Measurements from ENCODE around the gene SOX18.

DNA sequence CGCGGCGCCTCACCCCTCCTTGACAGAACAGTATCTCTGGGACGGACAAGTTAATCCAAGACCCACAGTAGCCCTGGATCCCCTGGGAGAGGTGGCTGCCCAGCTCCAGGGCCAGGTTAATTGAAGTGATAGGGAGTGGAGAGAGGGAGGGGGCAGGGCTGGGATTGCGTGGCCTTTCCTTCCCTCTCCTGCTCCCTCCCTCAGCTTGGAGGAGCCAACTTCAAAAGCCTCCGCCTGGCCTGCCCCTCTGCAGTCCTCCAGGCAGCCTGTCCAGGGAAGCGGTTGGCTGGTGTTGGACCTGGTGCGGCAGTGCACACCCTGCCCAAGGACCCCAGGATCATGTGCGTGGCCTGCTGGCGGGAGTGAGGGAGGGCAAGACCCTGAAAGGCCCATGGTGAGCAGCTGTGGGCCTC is 13.5 kb downstream of the SOX18 start, which contains the start of gene C20orf204:
- TF ChIP-seq, protein P1, sequence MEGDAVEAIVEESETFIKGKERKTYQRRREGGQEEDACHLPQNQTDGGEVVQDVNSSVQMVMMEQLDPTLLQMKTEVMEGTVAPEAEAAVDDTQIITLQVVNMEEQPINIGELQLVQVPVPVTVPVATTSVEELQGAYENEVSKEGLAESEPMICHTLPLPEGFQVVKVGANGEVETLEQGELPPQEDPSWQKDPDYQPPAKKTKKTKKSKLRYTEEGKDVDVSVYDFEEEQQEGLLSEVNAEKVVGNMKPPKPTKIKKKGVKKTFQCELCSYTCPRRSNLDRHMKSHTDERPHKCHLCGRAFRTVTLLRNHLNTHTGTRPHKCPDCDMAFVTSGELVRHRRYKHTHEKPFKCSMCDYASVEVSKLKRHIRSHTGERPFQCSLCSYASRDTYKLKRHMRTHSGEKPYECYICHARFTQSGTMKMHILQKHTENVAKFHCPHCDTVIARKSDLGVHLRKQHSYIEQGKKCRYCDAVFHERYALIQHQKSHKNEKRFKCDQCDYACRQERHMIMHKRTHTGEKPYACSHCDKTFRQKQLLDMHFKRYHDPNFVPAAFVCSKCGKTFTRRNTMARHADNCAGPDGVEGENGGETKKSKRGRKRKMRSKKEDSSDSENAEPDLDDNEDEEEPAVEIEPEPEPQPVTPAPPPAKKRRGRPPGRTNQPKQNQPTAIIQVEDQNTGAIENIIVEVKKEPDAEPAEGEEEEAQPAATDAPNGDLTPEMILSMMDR (IDR thresholded peaks at IDR 0.05), result no peak
- TF ChIP-seq EZH2phosphoT487 (IDR thresholded peaks at IDR 0.05), result no peak
- no peak for TF ChIP-seq EZH2 (IDR thresholded peaks at IDR 0.05)
